Psoas muscle (tissue), 8 donors: ENCODE data around the gene ACVR1B. TPM values are rescaled to one million over a fixed set of nuclear protein-coding genes. Genes with fewer than 3 reads are reported as not detected.

ENCODE experiments used
- ATAC-seq, 4 donors: fragments of 200-7000 bp; cut with Tn5 transposase; one replicate each; pipeline ENCODE4 v1.9.1; 2020; ENCODE audit warnings: moderate library complexity in 3 of 4, mild to moderate bottlenecking in 2 of 4
- DNase-seq, 2 donors: peaks; one replicate each; pipeline ENCODE4 v3.0.0-alpha.2; 2020
- H3K27ac ChIP-seq: fragments of 200-600 bp; one replicate; pipeline ENCODE4 v1.8.0; 2022
- H3K27me3 ChIP-seq, 3 donors: fragments of 200-600 bp in 1 of 3; one replicate each; pipeline versions ENCODE4 v1.6.1 to v1.8.0; 2013 to 2022; ENCODE audit warnings: low read length in 2 of 3, mild to moderate bottlenecking in 2 of 3, moderate library complexity in 1 of 3; ENCODE audit not compliant: insufficient read depth in 3 of 3
- H3K36me3 ChIP-seq, 2 donors: fragments of 200-600 bp in 1 of 2; one replicate each; pipeline versions ENCODE4 v1.6.1 to v1.8.0; 2013 to 2022; ENCODE audit warnings: low read depth in 1 of 2, mild to moderate bottlenecking in 1 of 2, moderate library complexity in 1 of 2; ENCODE audit not compliant: insufficient read depth in 1 of 2
- H3K4me1 ChIP-seq: fragments of 200-600 bp; one replicate; pipeline ENCODE4 v1.8.0; 2022
- H3K4me3 ChIP-seq: fragments of 200-600 bp; one replicate; pipeline ENCODE4 v1.8.0; 2022; ENCODE audit warnings: mild to moderate bottlenecking
- H3K9me3 ChIP-seq: fragments of 200-600 bp; one replicate; pipeline ENCODE4 v1.8.0; 2022
- CTCF ChIP-seq: fragments of 200-600 bp; IDR thresholded peaks from one replicate; pipeline ENCODE4 v1.8.0; 2022; ENCODE audit warnings: antibody characterized with exemption
- WGBS, 3 donors: extraction: QIAGEN DNeasy Blood & Tissue Kit; methylation state at CpG; one replicate each; pipeline versions ENCODE4 v1.1.6 to v1.1.7; 2013; 5-methylcytosine and 5-hydroxymethylcytosine counted together
- intact Hi-C, 2 donors: fragments of 100-400 bp; cut with DNase I; formaldehyde crosslinking; loops; one replicate each; pipeline versions ENCODE4 v1.11.0 to v1.14.2; 2022
- polyA plus RNA-seq, 3 donors: library from polyadenylated mRNA; stranded (reverse); fragments of 200-250 nt; gene quantifications; one replicate each; pipeline ENCODE4 v1.2.3, GENCODE V29; 2013
- total RNA-seq, 4 donors: library from RNA; stranded (reverse); fragmentation: NEBNext Ultra II Directional in 2 of 4; extraction: Animal tissue kit (Norgen Biotek cat#: 25700) in 2 of 4; gene quantifications; one replicate each; pipeline versions ENCODE4 v1.2.1 to v1.2.4, GENCODE V29; 2021 to 2023
- donor health status: healthy with polysubstance abuse.
- donor health status: DM: no; HTN: no; CAD: no; lungs with moderate emphysema.
- donor health status: Bipolar disorder and iron deficiency.
- donor health status: healthy.
- donor health status: DM: yes; HTN: yes; CAD: no.
- donor health status: DM: no; HTN: no; CAD: no.
- donor health status: DM: no; HTN: no; CAD: no.
- donor health status: DM: yes; HTN: yes; CAD: no.

ACVR1B gene
- total and polyA plus RNA-seq, 7 donors = 5.8 to 16.6 (median 12.7) TPM

- peaks cover 0 to 1% (median 0%) of the 10 kb centered on the region in 3 donors for H3K27me3 ChIP-seq
- 72 to 88% (median 80%) methylated on average over 4 of the region's 4 CpGs for WGBS, 3 donors
- no peaks in the 10 kb centered on the region for H3K9me3 ChIP-seq
- H3K4me3 ChIP-seq = no peak overlapping the region
- no peak for TF ChIP-seq CTCF
- H3K36me3 ChIP-seq = peaks cover 0 to 9% of the 10 kb centered on the region in 2 donors
- H3K27ac ChIP-seq = no peak overlapping the region
- H3K4me1 ChIP-seq = no peaks in the 10 kb centered on the region
- ATAC-seq (no peak), DNase-seq (no peak)
- intact Hi-C loops = no loop called here
Observed at GRCh38 chr12:52018433-52019112, 67.1 kb downstream of the ACVR1B start.

DNA sequence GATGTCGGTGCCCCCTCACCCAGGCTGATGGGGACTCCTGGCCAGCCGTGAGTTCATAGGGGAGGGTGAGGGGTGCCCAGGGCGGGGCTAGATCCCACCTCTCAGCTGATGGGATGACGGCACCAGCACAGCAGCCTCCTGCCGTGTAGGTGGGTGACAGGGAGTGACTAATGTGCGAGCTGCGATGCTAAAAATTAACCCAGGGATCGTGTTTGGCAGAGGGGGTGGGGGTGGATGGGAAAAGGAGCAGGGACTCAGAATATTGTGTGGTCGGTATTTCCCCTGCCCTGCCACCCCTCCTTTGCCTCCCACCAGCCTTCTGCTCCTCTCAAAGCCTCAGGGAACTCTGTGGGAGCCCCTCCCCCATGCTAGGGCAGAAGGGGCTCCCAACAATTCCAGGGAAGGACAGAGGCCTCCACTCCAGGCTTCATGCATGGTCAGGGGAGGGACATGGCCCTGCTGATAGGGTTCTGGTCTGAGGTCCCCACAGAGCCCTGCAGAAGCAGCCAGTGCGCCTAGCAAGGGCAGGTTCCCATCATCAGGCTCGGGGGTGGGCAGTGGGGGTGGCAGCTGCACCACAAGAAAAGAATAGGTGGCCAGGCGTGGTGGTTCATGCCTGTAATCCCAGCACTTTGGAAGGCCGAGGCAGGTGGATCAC is 67.7 kb downstream of the ACVR1B start:
- WGBS, 3 donors = 76 to 81% (median 77%) methylated on average over 13 of the region's 13 CpGs
- Histone ChIP-seq H3K4me1 (peaks cover 3% of the 10 kb centered on the region), H3K9me3 (no peaks in the 10 kb centered on the region), H3K27me3 (no peaks in the 10 kb centered on the region), H3K4me3 (no peak overlapping the region), H3K36me3 (peaks cover 0 to 3% of the 10 kb centered on the region in 2 donors), H3K27ac (no peak overlapping the region)
- no peak for ATAC-seq
- intact Hi-C loops = no loop called here
- DNase-seq = no peak
- TF ChIP-seq CTCF = no peak

- Histone ChIP-seq H3K9me3 (no peaks in the 10 kb centered on the region), H3K4me3 (no peak overlapping the region), H3K36me3 (no peaks in the 10 kb centered on the region), H3K27ac (no peak overlapping the region), H3K27me3 (no peaks in the 10 kb centered on the region), H3K4me1 (peaks cover 11% of the 10 kb centered on the region)
- TF ChIP-seq CTCF = peak; percentile 56
- intact Hi-C loops = no loop called here
- no peak for DNase-seq
- WGBS, 3 donors = 44 to 53% (median 49%) methylated on average over 8 to 9 of the region's 9 CpGs
- no peak for ATAC-seq
Observed at GRCh38 chr12:52020539-52021336, 69.2 kb downstream of the ACVR1B start.

GRCh38 chr12:52022841-52023181 is 71.3 kb downstream of the ACVR1B start:
- Histone ChIP-seq H3K27me3 (no peaks in the 10 kb centered on the region), H3K27ac (no peak overlapping the region), H3K4me3 (peak overlapping the region; percentile 61), H3K4me1 (peaks cover 30% of the 10 kb centered on the region), H3K9me3 (no peaks in the 10 kb centered on the region), H3K36me3 (no peaks in the 10 kb centered on the region)
- intact Hi-C loops = loop anchor here in 1 of 2 donors (1.0 kb wide), 1 partner anchor 18 kb away; no protein-coding TSS in a partner anchor
- DNase-seq (no peak), ATAC-seq (no peak)
- WGBS, 3 donors = 24 to 33% (median 27%) methylated on average over 14 of the region's 14 CpGs
- no peak for TF ChIP-seq CTCF
